Measurements from ENCODE around the gene ARHGEF38. TPM values are rescaled to one million over a fixed set of nuclear protein-coding genes. Genes with fewer than 3 reads are reported as not detected.

Gene ARHGEF38
- total RNA-seq, 2 donors from 2014 or later, result not detected

GRCh38 chr4:105569057-105569865, 16.8 kb downstream of the ARHGEF38 start:
- Histone ChIP-seq H3K9me3 (no peaks in the 10 kb centered on the region), H3K4me3 (no peak overlapping the region), H3K36me3 (no peaks in the 10 kb centered on the region), H3K27me3 (replicated peaks; ENCODE audit: insufficient read depth) (no peaks in the 10 kb centered on the region), H3K4me1 (ENCODE audit: control insufficient read depth in 1 of 2, low read depth in 2 of 2) (no peaks in the 10 kb centered on the region), H3K27ac (no peak overlapping the region)
- no peak for TF ChIP-seq CTCF (IDR thresholded peaks at IDR 0.05)
- DNase-seq (ENCODE audit: low spot score) (no peak), ATAC-seq (ENCODE audit: insufficient number of reproducible peaks, low FRiP score, low read depth) (no peak)

GRCh38 chr4:105569866-105570236, 17.4 kb downstream of the ARHGEF38 start:
- no peaks in the 10 kb centered on the region for H3K36me3 ChIP-seq
- no peak for ATAC-seq (ENCODE audit: insufficient number of reproducible peaks, low FRiP score, low read depth)
- no peaks in the 10 kb centered on the region for H3K27me3 ChIP-seq (replicated peaks; ENCODE audit: insufficient read depth)
- no peak for DNase-seq (ENCODE audit: low spot score)
- H3K9me3 ChIP-seq, result no peaks in the 10 kb centered on the region
- no peaks in the 10 kb centered on the region for H3K4me1 ChIP-seq (ENCODE audit: control insufficient read depth in 1 of 2, low read depth in 2 of 2)
- no peak overlapping the region for H3K4me3 ChIP-seq
- no peak for TF ChIP-seq CTCF (IDR thresholded peaks at IDR 0.05)
- H3K27ac ChIP-seq, result no peak overlapping the region

- no peak overlapping the region for H3K4me3 ChIP-seq
Observed at GRCh38 chr4:105572296-105572695, 19.9 kb downstream of the ARHGEF38 start.

GRCh38 chr4:105586638-105587328, 34.4 kb downstream of the ARHGEF38 start:
- ATAC-seq (ENCODE audit: insufficient number of reproducible peaks, low FRiP score, low read depth) (no peak), DNase-seq (ENCODE audit: low spot score) (no peak)
- H3K36me3 ChIP-seq, result no peaks in the 10 kb centered on the region
- H3K4me1 ChIP-seq (ENCODE audit: control insufficient read depth in 1 of 2, low read depth in 2 of 2), result no peaks in the 10 kb centered on the region
- no peak overlapping the region for H3K4me3 ChIP-seq
- no peak overlapping the region for H3K27ac ChIP-seq
- H3K9me3 ChIP-seq, result no peaks in the 10 kb centered on the region
- no peaks in the 10 kb centered on the region for H3K27me3 ChIP-seq (replicated peaks; ENCODE audit: insufficient read depth)
- TF ChIP-seq CTCF (IDR thresholded peaks at IDR 0.05), result no peak

More at GRCh38 chr4:105572296-105572695, 19.9 kb downstream of the ARHGEF38 start:
- Histone ChIP-seq H3K4me1 (ENCODE audit: control insufficient read depth in 1 of 2, low read depth in 2 of 2) (no peaks in the 10 kb centered on the region), H3K27me3 (replicated peaks; ENCODE audit: insufficient read depth) (no peaks in the 10 kb centered on the region), H3K9me3 (no peaks in the 10 kb centered on the region), H3K36me3 (no peaks in the 10 kb centered on the region), H3K27ac (no peak overlapping the region)
- TF ChIP-seq CTCF (IDR thresholded peaks at IDR 0.05), result no peak
- DNase-seq (ENCODE audit: low spot score) (no peak), ATAC-seq (ENCODE audit: insufficient number of reproducible peaks, low FRiP score, low read depth) (no peak)

- H3K36me3 ChIP-seq, result no peaks in the 10 kb centered on the region
- no peak for DNase-seq (ENCODE audit: low spot score)
- H3K9me3 ChIP-seq, result no peaks in the 10 kb centered on the region
- no peaks in the 10 kb centered on the region for H3K27me3 ChIP-seq (replicated peaks; ENCODE audit: insufficient read depth)
- no peak for TF ChIP-seq CTCF (IDR thresholded peaks at IDR 0.05)
- H3K4me3 ChIP-seq, result no peak overlapping the region
- no peaks in the 10 kb centered on the region for H3K4me1 ChIP-seq (ENCODE audit: control insufficient read depth in 1 of 2, low read depth in 2 of 2)
- ATAC-seq (ENCODE audit: insufficient number of reproducible peaks, low FRiP score, low read depth), result no peak
- no peak overlapping the region for H3K27ac ChIP-seq
Observed at GRCh38 chr4:105587841-105588240, 35.4 kb downstream of the ARHGEF38 start.
